Activated CD4-positive, alpha-beta T cell treated with anti-CD3 and anti-CD28 coated beads, Interleukin-2, amount 10 ng/mL, durations not matched to agents 7 days and 5 days (primary cell): ENCODE measurements around the gene TCL1B. TPM values are rescaled to one million over a fixed set of nuclear protein-coding genes. Genes with fewer than 3 reads are reported as not detected.

Source experiments
- CTCF ChIA-PET: fragments of 350-600 bp; sonication (Branson Sonifier 250); formaldehyde crosslinking; loops from one replicate; lab custom pipeline; 2021; ENCODE audit warnings: antibody characterized with exemption; lab: Charles Lee
- POLR2A ChIA-PET: fragments of 350-600 bp; sonication (Branson Sonifier 250); formaldehyde crosslinking; loops from one replicate; lab custom pipeline; 2021; ENCODE audit warnings: antibody characterized with exemption; lab: Charles Lee
- DNase-seq: peaks from one replicate; pipeline ENCODE4 v3.0.0-alpha.2; 2020
- H3K27ac Mint-ChIP-seq: one replicate; pipeline ENCODE4 v1.8.0; 2021; ENCODE audit warnings: mild to moderate bottlenecking, moderate library complexity, mixed read lengths
- H3K27me3 Mint-ChIP-seq: one replicate; pipeline ENCODE4 v1.8.0; 2021; ENCODE audit warnings: mixed read lengths
- H3K36me3 Mint-ChIP-seq: one replicate; pipeline ENCODE4 v1.8.0; 2021; ENCODE audit warnings: low read depth, mixed read lengths
- H3K4me1 Mint-ChIP-seq: one replicate; pipeline ENCODE4 v1.8.0; 2021; ENCODE audit warnings: mixed read lengths
- H3K4me3 Mint-ChIP-seq: one replicate; pipeline ENCODE4 v1.8.0; 2021; ENCODE audit warnings: mild to moderate bottlenecking, moderate library complexity, mixed read lengths
- H3K9me3 Mint-ChIP-seq: one replicate; pipeline ENCODE4 v1.8.0; 2021; ENCODE audit warnings: mixed read lengths
- total RNA-seq, 2 experiments: library from RNA; stranded (reverse); gene quantifications; one replicate each; pipeline ENCODE4 v1.2.3, GENCODE V29; 2021

Gene TCL1B
- total RNA-seq, 2 experiments from 2014 or later, result not detected

DNA sequence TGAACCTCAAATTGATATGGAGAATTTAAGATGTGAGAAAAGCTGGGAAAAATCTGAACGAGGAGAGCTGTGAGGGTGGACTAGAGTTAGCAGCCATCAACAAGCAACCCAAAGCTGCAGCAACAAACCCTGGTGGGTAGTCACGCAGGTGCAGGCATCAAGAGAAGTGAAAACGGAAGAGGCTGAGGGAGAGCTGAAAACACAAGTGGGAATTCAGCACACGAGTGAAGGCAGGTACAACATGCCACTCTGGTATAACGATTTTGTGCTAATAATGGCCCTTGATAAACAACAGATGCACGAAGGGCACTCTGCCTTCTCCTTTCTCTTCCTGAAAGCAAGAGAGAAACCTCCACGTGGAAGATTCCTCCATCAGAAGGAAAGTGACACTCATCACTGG, 11.5 kb downstream of the TCL1B start:
- no peaks in the 10 kb centered on the region for H3K9me3 Mint-ChIP-seq

DNA sequence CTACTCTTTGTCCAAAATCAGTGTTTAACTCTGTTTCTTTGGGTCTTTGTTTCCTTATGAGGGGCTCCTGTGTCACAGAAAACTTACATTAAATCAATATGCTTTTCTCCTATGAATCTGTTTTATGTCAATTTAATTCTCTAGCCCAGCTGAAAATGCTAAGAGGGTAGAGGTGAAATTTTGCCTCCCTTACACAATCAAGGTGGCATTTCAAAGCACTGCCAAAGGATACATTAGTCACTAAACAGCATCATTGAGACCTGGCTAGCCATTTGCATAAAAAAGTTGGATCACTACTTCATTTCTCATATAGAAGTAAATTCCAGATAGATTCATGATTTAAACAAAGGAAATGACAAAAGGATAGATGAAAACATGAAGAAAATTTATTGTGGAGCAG, 12.1 kb downstream of the TCL1B start:
- POLR2A ChIA-PET, result no interaction called here
- H3K4me3 Mint-ChIP-seq, result no peak overlapping the region
- no peaks in the 10 kb centered on the region for H3K4me1 Mint-ChIP-seq
- DNase-seq, result no peak
- no peaks in the 10 kb centered on the region for H3K9me3 Mint-ChIP-seq
- H3K27ac Mint-ChIP-seq, result no peak overlapping the region
- CTCF ChIA-PET, result no interaction called here
- H3K27me3 Mint-ChIP-seq, result peaks cover 21% of the 10 kb centered on the region
- H3K36me3 Mint-ChIP-seq, result no peaks in the 10 kb centered on the region

More for the DNA sequence above, 11.5 kb downstream of the TCL1B start:
- ChIA-PET CTCF (interaction anchor here (1.2 kb wide), 1 partner anchor 24 kb away, joined by 4 read pairs; no protein-coding TSS in a partner anchor), POLR2A (no interaction called here)
- H3K27me3 Mint-ChIP-seq, result peaks cover 19% of the 10 kb centered on the region
- no peaks in the 10 kb centered on the region for H3K36me3 Mint-ChIP-seq
- no peak overlapping the region for H3K4me3 Mint-ChIP-seq
- no peaks in the 10 kb centered on the region for H3K4me1 Mint-ChIP-seq
- no peak overlapping the region for H3K27ac Mint-ChIP-seq
- no peak for DNase-seq

DNA sequence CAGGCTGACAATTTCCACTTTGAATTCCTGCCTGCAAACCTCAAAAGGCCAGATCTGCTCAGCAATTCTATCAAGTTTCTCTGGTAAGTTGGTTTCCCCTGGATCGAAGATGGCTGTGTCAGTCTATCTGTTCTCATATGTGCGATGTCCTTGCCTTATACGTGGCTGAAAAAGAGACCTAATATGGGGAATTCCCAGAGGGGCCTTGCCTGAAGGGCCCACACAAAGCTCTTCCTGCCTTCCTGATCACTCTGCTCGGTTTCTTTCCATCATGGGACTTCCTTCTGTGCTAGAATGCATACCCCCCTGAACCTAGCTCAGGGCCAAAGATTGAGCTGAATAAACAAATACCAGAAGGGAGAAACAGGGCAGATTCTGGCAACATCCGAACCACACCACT, 13.2 kb downstream of the TCL1B start:
- Mint-ChIP-seq H3K27ac (no peak overlapping the region), H3K36me3 (no peaks in the 10 kb centered on the region), H3K4me1 (no peaks in the 10 kb centered on the region), H3K4me3 (no peak overlapping the region), H3K9me3 (no peaks in the 10 kb centered on the region), H3K27me3 (peaks cover 26% of the 10 kb centered on the region)
- no peak for DNase-seq
- ChIA-PET POLR2A (no interaction called here), CTCF (interaction anchor here (2.3 kb wide), 1 partner anchor 10 kb away, joined by 4 read pairs; no protein-coding TSS in a partner anchor)

DNA sequence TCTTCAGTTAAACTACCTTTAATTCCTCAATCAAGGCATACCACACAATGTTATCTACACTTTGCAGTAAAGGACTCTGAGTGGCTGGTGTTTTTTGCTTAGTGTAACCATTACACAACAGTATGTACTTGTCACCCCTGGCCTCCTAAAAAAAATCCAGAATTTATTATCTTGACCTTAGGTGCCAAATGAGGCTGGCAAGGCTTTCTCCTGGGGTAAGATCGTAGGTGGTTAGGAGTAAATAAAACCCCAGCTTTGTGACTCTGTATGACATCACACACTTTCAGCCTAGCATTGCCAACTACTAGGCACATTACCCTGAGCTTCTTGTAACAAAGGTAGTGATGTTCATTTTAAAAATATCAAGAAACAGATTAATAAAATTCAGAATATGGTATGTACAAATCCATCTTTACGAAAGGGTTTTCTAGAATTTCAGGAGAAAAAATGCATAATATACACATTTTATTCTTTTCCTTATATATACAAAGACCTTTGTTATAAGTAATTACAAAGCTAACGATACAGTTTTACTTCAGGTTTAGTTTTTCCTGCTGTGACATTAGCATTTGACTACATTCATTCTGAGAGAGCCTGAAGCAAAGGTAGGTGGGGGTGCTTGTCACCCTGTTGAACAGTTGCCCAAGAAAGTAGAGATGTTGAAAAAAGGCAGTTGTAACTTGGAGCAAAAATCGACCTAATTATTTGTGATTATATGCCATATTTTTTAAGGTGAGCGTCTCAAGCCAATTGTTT, 14.2 kb downstream of the TCL1B start:
- H3K4me3 Mint-ChIP-seq, result no peak overlapping the region
- no peak for DNase-seq
- H3K36me3 Mint-ChIP-seq, result no peaks in the 10 kb centered on the region
- no peak overlapping the region for H3K27ac Mint-ChIP-seq
- no peaks in the 10 kb centered on the region for H3K9me3 Mint-ChIP-seq
- ChIA-PET CTCF (interaction anchor here (2.3 kb wide), 1 partner anchor 11 kb away, joined by 4 read pairs; no protein-coding TSS in a partner anchor), POLR2A (no interaction called here)
- peaks cover 33% of the 10 kb centered on the region for H3K27me3 Mint-ChIP-seq
- no peaks in the 10 kb centered on the region for H3K4me1 Mint-ChIP-seq

- no peak overlapping the region for H3K4me3 Mint-ChIP-seq
- H3K27ac Mint-ChIP-seq, result no peak overlapping the region
- CTCF ChIA-PET, result interaction anchor here (2.3 kb wide), 1 partner anchor 12 kb away, joined by 4 read pairs; no protein-coding TSS in a partner anchor
- DNase-seq, result no peak
- H3K36me3 Mint-ChIP-seq, result no peaks in the 10 kb centered on the region
- H3K4me1 Mint-ChIP-seq, result no peaks in the 10 kb centered on the region
- no peaks in the 10 kb centered on the region for H3K9me3 Mint-ChIP-seq
- POLR2A ChIA-PET, result no interaction called here
- peaks cover 33% of the 10 kb centered on the region for H3K27me3 Mint-ChIP-seq
Measured at GRCh38 chr14:95701846-95702221, 15.6 kb downstream of the TCL1B start.

- Mint-ChIP-seq H3K4me3 (no peak overlapping the region), H3K36me3 (no peaks in the 10 kb centered on the region), H3K27ac (no peak overlapping the region), H3K4me1 (no peaks in the 10 kb centered on the region), H3K9me3 (no peaks in the 10 kb centered on the region), H3K27me3 (peaks cover 33% of the 10 kb centered on the region)
- ChIA-PET CTCF (no interaction called here), POLR2A (no interaction called here)
- DNase-seq, result no peak
Measured at GRCh38 chr14:95703341-95703740, 17.1 kb downstream of the TCL1B start.

DNA sequence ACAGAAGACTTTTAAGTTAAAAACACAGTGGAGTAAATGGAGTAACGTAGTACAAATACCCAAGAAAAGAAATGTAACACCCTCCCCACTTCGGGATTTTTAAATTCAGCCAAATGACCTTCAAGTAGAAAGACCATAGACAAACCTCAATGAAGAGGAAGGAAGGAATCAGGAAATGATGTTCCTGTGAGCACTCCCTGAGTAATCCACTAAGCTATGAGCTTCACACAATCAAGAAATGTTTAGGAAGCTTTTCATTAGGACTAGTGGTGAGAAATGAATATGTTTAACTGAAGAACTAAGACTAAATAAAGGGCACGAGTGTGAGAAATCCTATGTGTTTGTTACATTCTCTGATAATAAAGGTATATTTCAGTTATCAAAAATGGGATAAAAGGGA, 17.6 kb downstream of the TCL1B start:
- Mint-ChIP-seq H3K36me3 (no peaks in the 10 kb centered on the region), H3K9me3 (no peaks in the 10 kb centered on the region), H3K27me3 (peaks cover 33% of the 10 kb centered on the region), H3K4me1 (no peaks in the 10 kb centered on the region), H3K27ac (no peak overlapping the region), H3K4me3 (no peak overlapping the region)
- ChIA-PET CTCF (interaction anchor here (0.5 kb wide), 1 partner anchor 141 kb away, joined by 3 read pairs; no protein-coding TSS in a partner anchor), POLR2A (no interaction called here)
- DNase-seq, result no peak

DNA sequence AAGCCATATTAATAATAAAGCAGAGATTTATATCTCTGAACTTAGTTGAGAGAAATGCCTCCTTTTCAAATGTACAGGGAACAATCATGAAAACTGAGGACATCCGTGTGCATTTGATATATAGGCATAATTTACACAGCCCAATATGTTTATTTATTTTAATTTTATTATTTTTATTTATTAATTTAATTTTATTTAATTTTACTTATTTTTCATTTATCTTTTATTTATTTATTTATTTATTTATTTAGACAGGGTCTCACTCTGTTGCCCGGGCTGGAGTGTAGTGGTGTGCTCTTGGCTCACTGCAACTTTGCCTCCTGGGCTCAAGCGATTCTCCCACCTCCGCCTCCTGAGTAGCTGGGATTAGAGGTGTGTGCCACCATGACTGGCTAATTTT, 19.3 kb downstream of the TCL1B start:
- Mint-ChIP-seq H3K4me3 (no peak overlapping the region), H3K27me3 (peaks cover 30% of the 10 kb centered on the region), H3K4me1 (no peaks in the 10 kb centered on the region), H3K36me3 (no peaks in the 10 kb centered on the region), H3K27ac (no peak overlapping the region), H3K9me3 (no peaks in the 10 kb centered on the region)
- ChIA-PET CTCF (no interaction called here), POLR2A (no interaction called here)
- DNase-seq, result no peak

DNA sequence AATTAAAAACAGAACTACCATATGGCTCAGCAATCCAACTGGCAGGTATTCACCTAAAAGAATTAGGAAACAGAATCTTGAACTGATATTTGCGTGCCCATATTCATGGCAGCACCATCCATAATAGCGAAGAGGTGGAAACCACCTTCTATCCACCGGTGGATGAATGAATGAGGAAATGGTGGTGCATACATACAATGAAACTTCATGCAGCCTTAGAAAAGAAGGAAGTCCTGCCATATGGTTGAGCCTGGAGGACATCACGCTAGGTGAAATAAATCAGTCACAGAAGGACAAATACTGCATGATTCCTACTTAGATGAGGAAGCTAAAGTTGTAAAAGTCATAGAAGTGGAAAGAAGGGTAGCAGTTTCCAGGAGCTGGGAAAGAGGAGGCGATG, 21.1 kb downstream of the TCL1B start:
- Mint-ChIP-seq H3K27ac (no peak overlapping the region), H3K36me3 (no peaks in the 10 kb centered on the region), H3K4me3 (no peak overlapping the region), H3K9me3 (no peaks in the 10 kb centered on the region), H3K27me3 (peaks cover 23% of the 10 kb centered on the region), H3K4me1 (no peaks in the 10 kb centered on the region)
- DNase-seq, result no peak
- POLR2A ChIA-PET, result no interaction called here
- CTCF ChIA-PET, result no interaction called here

- Mint-ChIP-seq H3K4me1 (no peaks in the 10 kb centered on the region), H3K36me3 (no peaks in the 10 kb centered on the region), H3K9me3 (no peaks in the 10 kb centered on the region), H3K4me3 (no peak overlapping the region), H3K27ac (no peak overlapping the region), H3K27me3 (peaks cover 13% of the 10 kb centered on the region)
- POLR2A ChIA-PET, result no interaction called here
- CTCF ChIA-PET, result no interaction called here
- no peak for DNase-seq
Measured at GRCh38 chr14:95710106-95710505, 23.9 kb downstream of the TCL1B start.

DNA sequence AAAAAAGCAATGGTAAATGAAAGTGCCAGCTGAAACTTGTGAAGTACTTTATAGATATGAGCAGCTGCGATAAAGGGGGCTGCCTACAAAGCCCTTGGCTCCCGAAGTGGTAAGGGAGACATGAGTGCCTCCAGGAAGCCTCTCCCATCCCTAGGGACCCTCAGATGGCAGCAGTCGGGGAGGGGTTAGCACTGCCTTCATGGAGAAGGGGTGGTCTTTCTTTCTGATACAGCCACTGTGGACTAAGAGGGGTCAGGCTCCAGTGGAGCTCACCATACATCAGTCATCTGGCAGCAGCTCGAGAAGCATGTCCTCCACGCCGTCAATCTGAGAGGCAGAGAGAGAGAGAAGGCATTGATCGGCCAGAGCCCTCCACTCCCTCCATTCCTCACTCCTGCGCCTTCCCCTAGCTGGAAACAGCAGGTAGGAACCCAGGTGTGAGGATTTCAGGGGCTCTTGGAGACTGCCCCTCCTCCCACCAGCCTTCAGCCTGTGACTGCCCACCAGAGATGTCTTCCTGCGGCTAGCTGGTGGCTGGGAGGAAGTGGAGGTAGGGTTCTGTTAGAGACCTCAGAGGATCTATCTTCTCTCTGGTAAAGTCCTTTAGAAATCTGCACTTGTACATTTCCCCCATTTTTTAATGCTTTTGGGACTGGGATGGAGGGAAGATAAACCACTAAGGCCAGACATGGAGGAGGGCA, 25.4 kb downstream of the TCL1B start:
- H3K36me3 Mint-ChIP-seq, result no peaks in the 10 kb centered on the region
- no peak overlapping the region for H3K4me3 Mint-ChIP-seq
- H3K27ac Mint-ChIP-seq, result no peak overlapping the region
- POLR2A ChIA-PET, result no interaction called here
- DNase-seq, result no peak
- CTCF ChIA-PET, result interaction anchor here (0.6 kb wide), 1 partner anchor 20 kb away, joined by 5 read pairs; no protein-coding TSS in a partner anchor
- H3K27me3 Mint-ChIP-seq, result peaks cover 15% of the 10 kb centered on the region
- H3K4me1 Mint-ChIP-seq, result no peaks in the 10 kb centered on the region
- no peaks in the 10 kb centered on the region for H3K9me3 Mint-ChIP-seq

DNA sequence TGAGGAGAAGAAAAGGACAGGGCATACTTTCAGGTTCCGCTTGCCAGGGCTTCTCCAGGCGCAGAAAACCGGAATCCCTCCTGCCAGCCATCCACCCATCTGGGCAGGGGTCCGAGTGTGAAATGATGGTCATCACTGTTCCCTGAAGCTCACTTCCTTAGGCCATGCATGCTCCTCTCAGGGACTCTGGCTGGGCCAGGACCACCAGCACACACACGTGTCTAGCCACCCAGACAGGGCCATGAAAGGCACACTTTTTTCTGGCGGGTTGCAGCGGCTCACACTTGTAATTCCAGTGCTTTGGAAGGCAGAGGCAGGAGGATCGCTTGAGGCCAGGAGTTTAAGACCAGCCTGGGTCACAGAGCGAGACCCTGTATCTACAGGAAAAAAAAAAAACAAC, 26.2 kb downstream of the TCL1B start:
- no peaks in the 10 kb centered on the region for H3K36me3 Mint-ChIP-seq
- ChIA-PET CTCF (no interaction called here), POLR2A (no interaction called here)
- no peak for DNase-seq
- peak overlapping the region; percentile 31 for H3K27ac Mint-ChIP-seq
- no peaks in the 10 kb centered on the region for H3K9me3 Mint-ChIP-seq
- no peaks in the 10 kb centered on the region for H3K4me1 Mint-ChIP-seq
- no peak overlapping the region for H3K4me3 Mint-ChIP-seq
- peaks cover 15% of the 10 kb centered on the region for H3K27me3 Mint-ChIP-seq

DNA sequence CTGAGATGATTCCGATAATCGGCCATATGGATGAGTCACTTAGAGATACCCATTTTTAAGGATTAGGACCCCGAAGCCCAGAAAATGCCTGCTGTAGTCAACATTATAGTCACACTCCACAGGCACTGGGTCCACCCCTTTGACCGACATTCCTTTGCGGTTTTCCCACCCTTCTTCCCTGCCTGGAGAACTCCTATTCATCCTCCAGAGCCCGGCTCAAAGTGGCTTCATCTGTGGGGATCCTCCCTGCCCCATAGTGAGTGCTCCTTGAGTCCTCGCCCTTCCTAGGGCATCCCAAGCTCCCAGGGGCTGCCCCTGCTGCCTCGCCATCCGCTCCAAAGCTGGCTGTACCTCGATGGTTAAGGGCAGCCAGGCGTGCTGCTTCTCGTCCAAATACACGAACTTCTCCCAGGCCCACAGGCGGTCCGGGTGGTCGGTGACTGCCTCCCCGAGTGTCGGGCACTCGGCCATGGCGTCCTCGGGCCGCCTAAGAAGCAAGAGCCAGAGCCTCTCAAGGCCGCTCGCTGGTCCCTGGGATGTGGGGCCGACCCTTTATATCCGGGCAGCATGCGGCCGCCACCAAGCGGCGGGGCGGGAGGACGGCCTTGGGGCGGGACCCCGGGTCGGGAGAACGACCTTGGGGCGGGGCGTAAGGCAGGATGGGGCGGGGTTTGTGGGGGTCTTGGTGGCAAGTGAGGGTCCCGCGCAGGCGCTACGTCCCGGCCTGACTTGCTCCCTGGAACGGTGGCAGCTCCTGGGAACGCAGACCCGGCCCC, 27.6 kb downstream of the TCL1B start, which contains the start of gene TCL1A:
TCL1A (minus strand) TSS at position 530 of the 776 bp plus-strand sequence; CDS start at position 471, 59 bp downstream.
- ChIA-PET CTCF (no interaction called here), POLR2A (no interaction called here)
- DNase-seq, result no peak
- Mint-ChIP-seq H3K4me3 (no peak within 1 kb of the TSS), H3K27ac (no peak within 1 kb of the TSS), H3K27me3 (peaks cover 18% of the 10 kb centered on the region), H3K9me3 (no peaks in the 10 kb centered on the region), H3K4me1 (no peaks in the 10 kb centered on the region), H3K36me3 (no peaks in the 10 kb centered on the region)
